ENCODE results near the gene KCNK10. TPM values are rescaled to one million over a fixed set of nuclear protein-coding genes. Genes with fewer than 3 reads are reported as not detected.

KCNK10 gene
- total and polyA plus RNA-seq, 2 of the 8 experiments (the other 6 are each of a cell fraction or from before 2014, with no cell fraction given): 0.45 to 0.63 TPM

- Histone ChIP-seq H3K4me2 (ENCODE audit: insufficient read depth in 1 of 2, low read depth in 2 of 2, low read length in 2 of 2) (no peak overlapping the region), H2AFZ (ENCODE audit: low read length) (no peak overlapping the region), H2BK12ac (ENCODE audit: low read depth, low read length) (no peak overlapping the region), H3K23me2 (ENCODE audit: low read depth, low read length) (0 out of 2 replicates have a peak, but pooled peaks cover 2% of the 10 kb centered on the region), H3K27me3 (replicated peaks in 1 of 4; ENCODE audit: control insufficient read depth in 3 of 4, extremely low read depth in 1 of 4, insufficient read depth in 3 of 4, low read length in 3 of 4) (no peaks in the 10 kb centered on the region; a peak in 1 of 7 replicates), H4K91ac (replicated peaks; ENCODE audit: insufficient read length, low read length) (no peak overlapping the region), H3K79me1 (ENCODE audit: low read depth, low read length) (no peaks in the 10 kb centered on the region), H2BK5ac (ENCODE audit: low read depth, low read length) (no peak overlapping the region), H4K8ac (ENCODE audit: extremely low read depth, insufficient read depth, low read length) (no peak overlapping the region), H3K9me3 (ENCODE audit: insufficient read depth in 2 of 2, low read depth in 1 of 2, low read length in 1 of 2) (no peaks in the 10 kb centered on the region), H3K4ac (replicated peaks; ENCODE audit: insufficient read length, low read depth, low read length) (no peak overlapping the region), H3K56ac (replicated peaks; ENCODE audit: insufficient read length, low read depth, low read length) (no peak overlapping the region), H3K14ac (ENCODE audit: insufficient read length) (no peak overlapping the region), H3K36me3 (ENCODE audit: control insufficient read depth in 2 of 4, insufficient read depth in 4 of 4, low read length in 3 of 4) (no peaks in the 10 kb centered on the region), H3K4me3 (ENCODE audit: extremely low read depth in 1 of 4, insufficient read depth in 2 of 4, low read depth in 3 of 4, low read length in 4 of 4) (no peak overlapping the region), H3K9ac (replicated peaks in 1 of 4; ENCODE audit: extremely low read depth in 1 of 4, low read depth in 3 of 4, low read length in 3 of 4) (no peak overlapping the region), H3K4me1 (replicated peaks in 1 of 4; ENCODE audit: control insufficient read depth in 3 of 4, insufficient read depth in 4 of 4, low read length in 3 of 4) (peaks cover 0 to 4% (median 2%) of the 10 kb centered on the region in 4 experiments; a peak in 3 of 7 replicates), H3K27ac (ENCODE audit: low read depth, low read length) (no peak overlapping the region), H3K18ac (ENCODE audit: extremely low read depth, low read length) (no peak overlapping the region), H2BK120ac (replicated peaks; ENCODE audit: low read depth, low read length) (no peak overlapping the region), H3K79me2 (ENCODE audit: control insufficient read depth in 1 of 2, insufficient read depth in 2 of 2, low read length in 2 of 2) (no peaks in the 10 kb centered on the region), H4K20me1 (replicated peaks in 1 of 2; ENCODE audit: control insufficient read depth in 1 of 2, insufficient read depth in 2 of 2, low read length in 2 of 2) (no peaks in the 10 kb centered on the region), H4K5ac (ENCODE audit: insufficient read length, low read depth, low read length) (no peak overlapping the region), H2BK15ac (ENCODE audit: low read length) (no peak overlapping the region), H2AK5ac (ENCODE audit: low read depth, low read length) (no peak overlapping the region), H2BK20ac (ENCODE audit: low read length) (no peak overlapping the region), H3K23ac (ENCODE audit: insufficient read length) (no peak overlapping the region)
- WGBS, 2 experiments (ENCODE audit: extremely low coverage in 1 of 2, insufficient coverage in 1 of 2, insufficient read length in 1 of 2, insufficient replicate concordance in 2 of 2, low coverage in 1 of 2, low lambda C conversion rate in 2 of 2, missing lambda C conversion rate in 1 of 2): 95% methylated on average over 2 of the region's 2 CpGs; no CpG with 5 or more reads in 1 of the 2 experiments
- no peak for DNase-seq (ENCODE audit: low read depth in 1 of 2, low spot score in 2 of 2)
- ChIA-PET CTCF (ENCODE audit: partially characterized antibody) (interaction anchor here (1.3 kb wide), 1 partner anchor 19 kb away, joined by 3 read pairs; no protein-coding TSS in a partner anchor), POLR2A (ENCODE audit: partially characterized antibody) (no interaction called here)
- FAIRE-seq: no peak
- no peak for TF ChIP-seq CHD1 (IDR thresholded peaks at IDR 0.05; ENCODE audit: low read depth, low read length)
- TF ChIP-seq SIN3A (conservative IDR thresholded peaks at IDR 0.05 in 1 of 2, IDR thresholded peaks at IDR 0.05 in 1 of 2; ENCODE audit: low read depth in 1 of 2, low read length in 2 of 2): no peak
- no peak for TF ChIP-seq SAP30 (IDR thresholded peaks at IDR 0.05; ENCODE audit: insufficient read depth, insufficient replicate concordance, low read length)
- TF ChIP-seq RBBP5 (IDR thresholded peaks at IDR 0.05; ENCODE audit: borderline replicate concordance, low read depth, low read length): no peak
- no peak for TF ChIP-seq BCL11A (IDR thresholded peaks at IDR 0.05; ENCODE audit: low read depth in 2 of 2, low read length in 2 of 2)
- no peak for TF ChIP-seq MAX (IDR thresholded peaks at IDR 0.05)
- no peak for TF ChIP-seq SP4 (IDR thresholded peaks at IDR 0.05; ENCODE audit: low read length)
- TF ChIP-seq USF2 (IDR thresholded peaks at IDR 0.05; ENCODE audit: low read length): no peak
- TF ChIP-seq SIX5 (IDR thresholded peaks at IDR 0.05; ENCODE audit: low read depth, low read length): no peak
- no peak for TF ChIP-seq CEBPB (IDR thresholded peaks at IDR 0.05; ENCODE audit: low read depth, low read length)
- TF ChIP-seq TAF7 (optimal IDR thresholded peaks at IDR 0.05; ENCODE audit: borderline replicate concordance, low read depth, low read length): no peak
- TF ChIP-seq CHD2 (IDR thresholded peaks at IDR 0.05; ENCODE audit: low read length): no peak
- no peak for TF ChIP-seq POLR2AphosphoS5 (IDR thresholded peaks at IDR 0.05; ENCODE audit: low read depth, low read length)
- no peak for TF ChIP-seq GTF2F1 (IDR thresholded peaks at IDR 0.05; ENCODE audit: borderline replicate concordance, low read depth, low read length)
Measured at GRCh38 chr14:88266474-88266873, 56.6 kb downstream of the KCNK10 start.

All from H1 (cell line).